NCI-H82 treated with DMSO at 0.1 percent for 48 hours (cell line): ENCODE data around the gene SPATA19.

ENCODE experiments used
- DNase-seq: peaks from one replicate; lab custom pipeline; 2025; ENCODE audit not compliant: unreplicated experiment; lab: John Stamatoyannopoulos, UW

Gene SPATA19

DNA sequence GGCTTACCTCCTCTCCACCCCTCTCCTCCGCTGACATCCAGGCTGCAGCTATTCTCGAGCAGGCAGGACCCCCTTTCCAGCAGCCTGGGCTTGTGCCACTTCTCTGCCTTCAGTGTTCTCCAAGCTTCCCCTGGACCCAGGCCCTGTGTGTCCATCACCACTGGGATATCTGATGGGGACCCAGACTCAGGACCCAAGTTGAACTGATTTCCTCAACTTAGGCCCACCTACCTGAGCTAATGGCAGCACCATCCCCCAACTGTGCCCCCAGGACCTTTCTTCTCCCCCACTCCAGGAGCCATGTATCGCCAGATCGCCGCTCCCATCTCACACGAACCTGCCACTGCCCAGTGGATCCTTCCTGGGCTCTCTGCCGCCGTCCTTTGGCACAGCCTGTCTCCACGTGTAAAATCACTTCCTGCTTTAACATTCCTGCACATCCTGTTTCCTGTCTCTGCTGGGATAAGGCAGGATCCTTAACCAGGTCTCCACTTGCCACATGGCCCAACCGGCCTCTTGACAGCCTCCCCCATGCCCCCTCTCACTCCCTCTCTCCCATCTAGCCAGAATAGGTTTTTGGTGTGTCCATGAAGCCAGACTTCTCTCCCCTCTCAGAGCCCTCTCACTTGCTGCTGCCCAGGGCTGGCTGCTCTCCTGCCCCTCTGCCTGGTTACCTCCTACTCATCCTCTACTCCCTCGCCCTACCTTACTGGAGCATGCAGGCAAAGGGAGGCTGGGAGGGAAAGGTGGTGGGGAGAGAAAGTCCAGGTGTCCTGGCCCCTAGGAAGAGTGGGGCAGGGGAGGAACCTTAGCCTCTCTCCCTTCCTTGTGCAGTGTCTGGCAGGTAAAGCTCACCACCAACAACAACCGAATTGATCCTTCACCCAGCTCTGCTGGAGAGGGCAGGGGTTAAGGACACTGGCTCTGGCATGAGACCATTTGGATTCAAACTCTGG is 9.4 kb downstream of the SPATA19 start:
- no peak for DNase-seq

DNA sequence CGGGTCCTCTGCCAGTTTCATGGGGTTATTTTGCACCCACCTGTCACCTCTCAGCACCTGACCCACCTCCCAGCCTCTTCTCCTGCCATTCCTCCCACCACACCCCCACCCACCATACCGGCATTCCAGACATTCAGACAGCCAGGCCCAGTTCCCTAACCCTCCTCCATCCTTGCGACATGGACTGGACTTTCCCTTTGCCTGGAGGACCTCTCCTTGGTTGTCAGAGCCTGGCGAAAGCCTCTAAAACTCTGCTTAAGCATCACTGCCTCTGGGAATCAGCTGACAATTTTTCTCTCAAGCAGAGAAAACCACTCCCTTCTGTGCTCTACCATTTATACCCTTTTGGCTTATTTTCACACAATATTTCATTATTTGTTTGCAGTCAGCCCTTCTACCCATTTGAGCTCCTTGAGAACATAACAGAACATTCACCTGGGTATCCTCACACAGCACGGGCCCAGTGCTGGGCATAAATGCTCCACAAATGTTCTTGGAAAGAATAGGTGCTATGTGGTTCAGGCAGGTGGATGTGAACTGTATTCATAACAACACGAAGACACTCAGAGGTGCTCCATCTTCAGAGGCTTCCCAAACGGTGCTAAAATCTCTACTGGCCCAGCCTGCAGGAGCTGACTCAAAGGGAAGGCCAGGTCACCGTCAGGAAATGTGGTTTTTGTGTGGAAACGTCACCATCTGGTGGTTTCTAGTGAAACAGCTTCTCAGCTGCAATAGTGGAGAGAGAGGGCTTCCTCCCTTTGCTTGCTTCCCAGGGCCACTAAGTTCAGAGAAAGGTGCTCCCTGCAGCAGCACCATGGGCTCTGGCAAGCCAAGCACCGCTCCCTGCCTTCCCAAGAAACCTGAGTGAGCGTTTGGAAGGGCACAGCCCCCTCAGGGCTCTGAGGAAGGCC is 10.4 kb downstream of the SPATA19 start:
- DNase-seq: peak; percentile 7

- DNase-seq: no peak
Measured at GRCh38 chr11:133833898-133834681, 11.2 kb downstream of the SPATA19 start.

GRCh38 chr11:133832991-133833897 is 12.1 kb downstream of the SPATA19 start:
- DNase-seq: no peak

DNA sequence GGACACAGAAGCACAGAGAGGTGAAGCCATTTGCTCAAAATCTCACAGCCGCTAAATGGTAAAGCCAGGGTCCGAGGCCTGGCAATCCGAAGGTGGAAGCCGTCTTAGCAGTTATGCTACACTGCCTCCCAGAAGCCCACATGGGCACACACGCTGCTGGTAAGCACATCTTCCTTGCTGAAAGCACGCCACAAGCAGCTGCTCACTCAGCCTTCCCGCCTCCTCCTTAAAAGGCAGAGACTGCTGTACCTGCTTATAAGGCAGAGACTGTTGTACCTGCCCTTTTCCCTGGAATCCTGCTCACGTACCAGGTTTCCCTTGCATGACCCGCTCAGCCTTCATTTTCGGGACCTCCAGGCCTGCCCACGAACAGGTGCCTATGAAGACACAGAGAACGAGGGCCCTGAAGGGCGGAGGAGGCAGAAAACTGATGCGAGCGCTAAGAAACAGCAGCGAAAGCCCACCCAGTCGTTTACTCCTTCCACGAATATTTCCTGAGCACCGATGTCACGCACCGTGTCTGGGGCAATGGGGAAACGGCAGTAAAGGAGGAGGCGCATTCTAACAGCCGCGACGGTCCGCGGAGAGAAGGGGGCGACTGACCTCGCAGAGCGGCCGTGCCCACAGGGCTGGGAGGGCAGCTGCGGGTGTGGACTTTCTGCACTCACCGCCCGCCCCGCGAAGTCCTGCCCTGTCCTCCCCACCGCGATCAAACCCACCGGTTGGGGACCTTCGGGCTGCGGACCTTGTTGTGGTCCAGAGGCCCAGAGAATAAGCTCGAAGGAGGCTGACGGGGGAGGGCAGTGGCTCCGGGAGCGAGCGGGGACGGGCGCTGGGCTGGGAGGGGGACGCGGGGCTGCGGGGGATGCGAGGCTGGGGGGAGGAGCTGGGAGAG is 13.0 kb downstream of the SPATA19 start:
- DNase-seq: no peak

DNA sequence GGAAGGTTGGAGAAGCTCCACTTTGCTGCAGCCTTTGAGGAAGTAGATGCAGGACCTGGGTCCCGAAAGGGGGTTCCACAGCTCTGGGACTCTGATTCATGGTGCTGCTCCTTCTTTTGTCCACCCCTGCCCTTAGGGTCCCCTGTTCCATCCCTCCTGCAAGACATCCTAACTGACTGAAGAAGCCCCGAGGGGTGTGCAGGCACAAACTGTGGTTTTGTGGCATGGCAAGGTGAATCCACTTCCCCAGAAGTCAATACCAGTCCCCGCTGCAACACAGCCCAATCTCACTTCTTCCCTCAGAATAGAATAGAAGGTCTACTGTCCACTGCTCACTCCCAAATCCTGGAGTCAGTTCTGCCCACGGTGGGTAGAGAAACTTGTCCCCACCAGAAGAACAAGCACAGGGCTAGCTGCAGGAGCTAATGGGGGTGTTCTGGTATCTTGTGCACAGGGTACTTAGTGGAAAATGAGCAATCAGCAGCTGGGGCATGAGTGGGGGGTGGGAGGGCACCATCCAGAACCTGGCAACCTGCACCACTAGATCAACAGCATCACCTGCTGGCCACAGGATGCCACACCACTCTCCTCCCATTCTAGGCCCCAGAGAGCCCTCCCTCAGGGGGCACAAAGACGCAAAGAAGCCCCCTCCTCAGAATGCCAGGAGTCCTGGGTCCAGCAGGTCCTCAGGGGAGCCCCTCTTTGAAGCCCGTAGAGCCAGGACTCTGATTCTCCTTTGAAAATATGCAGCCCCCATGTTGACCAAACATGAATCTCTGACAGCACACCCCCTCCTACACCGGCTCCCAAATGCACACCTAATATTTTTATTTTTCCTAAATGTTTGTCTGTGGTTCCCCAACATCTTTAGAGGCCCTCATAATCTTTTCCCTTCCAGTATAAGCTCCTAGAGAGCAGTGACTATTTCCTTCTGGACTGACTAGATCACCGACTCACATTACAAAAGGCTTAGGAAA is 14.1 kb downstream of the SPATA19 start:
- DNase-seq: no peak

GRCh38 chr11:133829566-133829965 is 15.7 kb downstream of the SPATA19 start:
- no peak for DNase-seq

DNA sequence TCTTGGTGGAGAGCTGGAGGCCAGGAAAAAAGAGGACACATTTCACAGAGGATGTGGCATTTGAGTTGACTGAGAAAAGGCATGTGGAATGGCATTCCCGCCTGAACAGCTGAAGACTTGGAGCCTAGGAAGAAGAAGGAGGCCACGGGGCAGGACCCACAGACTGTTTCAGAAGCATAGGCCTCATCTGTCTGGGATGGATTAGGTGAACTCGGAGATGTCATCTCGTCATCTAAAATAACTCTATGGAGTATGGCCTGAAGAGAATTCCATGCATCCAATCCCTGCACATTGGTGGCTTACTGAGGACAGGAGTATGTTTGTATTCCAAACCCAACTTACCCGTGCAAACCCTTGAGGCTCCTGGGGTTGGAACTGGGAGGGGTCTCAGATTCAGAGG is 16.4 kb downstream of the SPATA19 start:
- DNase-seq: no peak

GRCh38 chr11:133827556-133827955 is 17.8 kb downstream of the SPATA19 start:
- no peak for DNase-seq

- DNase-seq: no peak
Measured at GRCh38 chr11:133826866-133827265, 18.4 kb downstream of the SPATA19 start.

GRCh38 chr11:133825666-133826065 is 19.6 kb downstream of the SPATA19 start:
- no peak for DNase-seq

DNA sequence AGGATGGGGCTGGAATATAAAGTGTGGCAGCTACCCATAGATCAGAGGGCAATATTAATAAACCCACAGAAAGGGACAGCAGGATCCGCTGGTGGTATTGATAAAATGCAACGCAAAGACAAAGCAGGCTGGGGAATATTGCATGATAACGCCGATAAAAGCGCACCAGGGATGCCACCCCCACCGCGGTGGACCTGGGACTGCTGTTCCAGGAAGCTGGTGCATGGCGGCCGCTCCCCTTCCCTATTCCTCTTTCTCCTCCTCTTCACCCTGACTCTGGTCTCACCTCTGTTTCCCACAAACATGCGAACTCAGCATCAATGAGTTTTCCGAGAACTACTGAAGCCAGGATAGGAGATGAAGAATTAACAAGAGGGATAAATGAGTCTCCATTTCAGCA is 20.2 kb downstream of the SPATA19 start:
- DNase-seq: no peak

DNA sequence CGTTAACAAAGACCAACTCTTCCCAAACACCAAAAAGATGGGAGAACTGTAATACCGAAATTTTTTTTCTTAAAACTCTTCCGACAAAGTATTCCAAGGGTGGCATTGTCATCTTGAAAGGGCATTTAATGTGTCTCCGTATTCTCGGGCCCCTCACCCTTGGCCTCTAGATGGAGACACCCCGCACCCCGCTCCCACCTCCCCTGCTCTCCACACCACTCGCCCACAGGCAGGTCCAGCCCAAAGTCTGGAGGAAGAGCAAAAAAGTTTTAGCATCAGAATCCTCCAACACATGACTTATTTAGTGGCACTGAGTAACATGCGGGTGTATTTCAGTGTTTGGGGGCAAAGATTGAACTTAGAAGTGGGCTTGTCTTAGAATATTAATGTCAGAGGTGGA is 20.7 kb downstream of the SPATA19 start:
- DNase-seq: no peak

- no peak for DNase-seq
Measured at GRCh38 chr11:133823614-133824013, 21.7 kb downstream of the SPATA19 start.

- no peak for DNase-seq
Measured at GRCh38 chr11:133823211-133823610, 22.1 kb downstream of the SPATA19 start.

- DNase-seq: peak; percentile 10
Measured at GRCh38 chr11:133821776-133822175, 23.5 kb downstream of the SPATA19 start.

DNA sequence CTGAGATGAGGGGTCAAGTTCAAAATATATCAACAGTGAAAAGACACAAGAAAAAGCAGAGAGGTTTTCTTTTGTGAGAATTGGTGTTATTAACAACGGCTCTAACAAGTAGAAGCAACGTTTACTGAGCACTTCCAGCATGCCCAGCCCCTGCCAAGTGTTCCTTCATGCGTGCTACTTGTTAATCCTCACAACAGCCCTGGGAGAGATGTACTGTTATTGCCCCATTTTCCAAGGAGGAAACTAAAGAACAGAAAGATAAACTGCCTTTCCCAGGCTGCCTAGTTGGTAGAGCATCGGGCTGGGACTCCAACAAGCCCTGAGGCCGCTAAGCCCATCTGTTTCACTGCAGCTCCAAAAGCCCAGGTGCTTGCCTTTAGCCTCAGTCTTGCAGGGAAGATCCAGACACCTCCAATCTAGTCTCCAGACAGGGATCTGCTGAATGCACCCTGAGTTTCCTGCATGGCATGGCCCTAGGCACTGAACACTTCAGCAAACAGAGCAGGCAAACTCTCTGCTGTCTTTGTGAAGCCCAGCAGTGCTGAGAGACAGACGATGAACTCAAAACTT is 25.5 kb downstream of the SPATA19 start:
- DNase-seq: no peak
